DND-41 (cell line): ENCODE data around the gene PAGR1.

ENCODE experiments used
- ATAC-seq: fragments of 200-7000 bp; cut with Tn5 transposase; 3 replicates; pipeline ENCODE4 v1.9.1; 2021; ENCODE audit warnings: low read depth; ENCODE audit not compliant: insufficient read depth
- DNase-seq: peaks from one replicate; pipeline ENCODE4 v3.0.0-alpha.2; 2020
- H2AFZ ChIP-seq: 2 replicates; pipeline ENCODE4 v1.6.0; 2012; ENCODE audit warnings: low read depth, low read length
- H3K27ac ChIP-seq: 2 replicates; pipeline ENCODE4 v1.5.1; 2012; ENCODE audit warnings: low read length, inconsistent platforms
- H3K27me3 ChIP-seq: fragments of 200-600 bp; sonication (generic); 2 replicates; pipeline ENCODE4 v1.6.0; 2012; ENCODE audit warnings: low read length, mild to moderate bottlenecking, inconsistent platforms; ENCODE audit not compliant: insufficient read depth, poor library complexity
- H3K36me3 ChIP-seq: 2 replicates; pipeline ENCODE4 v1.5.1; 2012; ENCODE audit warnings: low read length, inconsistent platforms; ENCODE audit not compliant: insufficient read depth
- H3K4me1 ChIP-seq: 2 replicates; pipeline ENCODE4 v1.5.1; 2012; ENCODE audit warnings: mild to moderate bottlenecking, low read length; ENCODE audit not compliant: insufficient read depth
- H3K4me2 ChIP-seq: 2 replicates; pipeline ENCODE4 v1.6.0; 2012; ENCODE audit warnings: mild to moderate bottlenecking, moderate library complexity, low read length, inconsistent platforms; ENCODE audit not compliant: insufficient read depth
- H3K4me3 ChIP-seq, 2 experiments: fragments of 200-600 bp in 1 of 2; shearing (Covaris generic) in 1 of 2; 2 replicates each; pipeline ENCODE4 v1.5.1; 2012 to 2016; ENCODE audit warnings: inconsistent platforms in 2 of 2, low read length in 2 of 2, mild to moderate bottlenecking in 2 of 2, low read depth in 1 of 2, moderate library complexity in 1 of 2
- H3K79me2 ChIP-seq: 2 replicates; pipeline ENCODE4 v1.6.0; 2012; ENCODE audit warnings: low read length, inconsistent platforms; ENCODE audit not compliant: insufficient read depth
- H3K9ac ChIP-seq: 2 replicates; pipeline ENCODE4 v1.6.0; 2012; ENCODE audit warnings: low read depth, mild to moderate bottlenecking, inconsistent platforms, low read length, moderate library complexity
- H3K9me3 ChIP-seq: 2 replicates; pipeline ENCODE4 v1.5.1; 2012; ENCODE audit warnings: low read length, moderate library complexity, mild to moderate bottlenecking, inconsistent platforms; ENCODE audit not compliant: insufficient read depth, severe bottlenecking
- H4K20me1 ChIP-seq: 2 replicates; pipeline ENCODE4 v1.6.0; 2012; ENCODE audit warnings: low read length; ENCODE audit not compliant: insufficient read depth
- EZH2 ChIP-seq: IDR thresholded peaks from 3 replicates; pipeline ENCODE4 v1.6.1; 2012; ENCODE audit warnings: borderline replicate concordance, low read depth, mild to moderate bottlenecking, moderate library complexity, low read length, inconsistent platforms; ENCODE audit not compliant: severe bottlenecking
- TF ChIP-seq, protein P1 (sequence below): IDR thresholded peaks from 2 replicates; pipeline ENCODE4 v1.5.1; 2012; ENCODE audit warnings: borderline replicate concordance, low read length, moderate library complexity, mild to moderate bottlenecking; ENCODE audit not compliant: poor library complexity, severe bottlenecking; ENCODE audit errors: extremely low read depth

PAGR1 gene

GRCh38 chr16:29811170-29811895 lies 4.6 kb upstream of the PAGR1 start:
- H2AFZ ChIP-seq = no peak overlapping the region
- peak; percentile 74 for DNase-seq
- TF ChIP-seq EZH2 = no peak
- TF ChIP-seq, protein P1, sequence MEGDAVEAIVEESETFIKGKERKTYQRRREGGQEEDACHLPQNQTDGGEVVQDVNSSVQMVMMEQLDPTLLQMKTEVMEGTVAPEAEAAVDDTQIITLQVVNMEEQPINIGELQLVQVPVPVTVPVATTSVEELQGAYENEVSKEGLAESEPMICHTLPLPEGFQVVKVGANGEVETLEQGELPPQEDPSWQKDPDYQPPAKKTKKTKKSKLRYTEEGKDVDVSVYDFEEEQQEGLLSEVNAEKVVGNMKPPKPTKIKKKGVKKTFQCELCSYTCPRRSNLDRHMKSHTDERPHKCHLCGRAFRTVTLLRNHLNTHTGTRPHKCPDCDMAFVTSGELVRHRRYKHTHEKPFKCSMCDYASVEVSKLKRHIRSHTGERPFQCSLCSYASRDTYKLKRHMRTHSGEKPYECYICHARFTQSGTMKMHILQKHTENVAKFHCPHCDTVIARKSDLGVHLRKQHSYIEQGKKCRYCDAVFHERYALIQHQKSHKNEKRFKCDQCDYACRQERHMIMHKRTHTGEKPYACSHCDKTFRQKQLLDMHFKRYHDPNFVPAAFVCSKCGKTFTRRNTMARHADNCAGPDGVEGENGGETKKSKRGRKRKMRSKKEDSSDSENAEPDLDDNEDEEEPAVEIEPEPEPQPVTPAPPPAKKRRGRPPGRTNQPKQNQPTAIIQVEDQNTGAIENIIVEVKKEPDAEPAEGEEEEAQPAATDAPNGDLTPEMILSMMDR = no peak
- peaks cover 40% of the 10 kb centered on the region for H3K36me3 ChIP-seq
- no peaks in the 10 kb centered on the region for H3K27me3 ChIP-seq
- peaks cover 36% of the 10 kb centered on the region for H4K20me1 ChIP-seq
- peak overlapping the region; percentile 96; the same call in 1 of the 2 replicates for H3K4me2 ChIP-seq
- H3K79me2 ChIP-seq = peaks cover 52% of the 10 kb centered on the region
- no peak overlapping the region; a peak in 1 of 4 replicates for H3K4me3 ChIP-seq
- peaks cover 69% of the 10 kb centered on the region for H3K4me1 ChIP-seq
- H3K9me3 ChIP-seq = no peaks in the 10 kb centered on the region
- peak; percentile 24 for ATAC-seq
- H3K9ac ChIP-seq = no peak overlapping the region
- H3K27ac ChIP-seq = peak overlapping the region; percentile 1; the same call in 1 of the 2 replicates

DNA sequence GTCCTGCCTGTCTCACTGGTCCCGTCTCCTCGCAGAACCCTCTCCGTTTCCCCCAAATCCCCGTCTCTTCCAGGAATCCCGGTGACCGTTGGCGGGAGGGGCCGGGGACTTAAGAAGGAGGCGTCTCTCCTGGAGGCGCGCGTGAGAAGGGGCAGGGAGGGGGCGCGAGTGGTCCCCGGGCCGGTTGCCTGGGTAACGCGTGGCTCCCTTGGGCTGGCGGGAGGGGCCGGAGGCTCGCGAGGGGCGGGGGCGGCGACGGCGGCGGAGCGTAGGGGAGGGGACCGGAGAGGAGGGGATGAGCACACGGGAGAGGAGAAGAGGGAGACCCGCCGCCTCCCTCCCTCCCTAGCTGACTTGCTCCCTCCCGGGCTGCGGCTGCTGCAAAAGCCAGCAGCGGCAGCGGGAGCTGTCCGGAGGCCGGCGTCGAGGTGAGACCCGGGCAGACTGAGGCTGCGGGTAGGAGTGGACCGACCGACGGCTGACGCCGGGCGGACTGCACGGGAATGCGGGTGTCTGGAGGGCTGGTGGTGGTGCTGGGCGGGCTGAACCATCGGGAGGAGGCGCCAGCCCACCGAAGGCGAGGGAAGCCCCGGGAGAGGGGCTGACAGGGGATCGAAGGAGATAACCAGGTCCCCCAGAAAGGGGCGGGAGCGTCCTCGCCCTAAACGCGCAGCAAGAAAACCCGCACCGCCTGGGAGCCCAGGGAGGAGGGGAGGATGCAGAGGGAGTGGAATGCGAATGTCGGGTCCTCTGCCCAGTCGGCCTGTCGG lies 3.9 kb upstream of the PAGR1 start, which contains the start of gene PRRT2:
TSS of gene PRRT2 (plus strand) at position 298 of the 770 bp plus-strand sequence. CDS start 862 bp downstream, outside the sequence.
- Histone ChIP-seq H3K4me3 (no peak within 1 kb of the TSS; a peak in 1 of 4 replicates), H3K79me2 (peaks cover 53% of the 10 kb centered on the region), H3K27ac (peak within 1 kb of the TSS; percentile 1; the same call in 1 of the 2 replicates), H4K20me1 (peaks cover 36% of the 10 kb centered on the region), H3K4me1 (peaks cover 73% of the 10 kb centered on the region), H3K9me3 (no peaks in the 10 kb centered on the region), H3K9ac (no peak within 1 kb of the TSS), H3K36me3 (peaks cover 38% of the 10 kb centered on the region), H3K4me2 (peak within 1 kb of the TSS; percentile 96; the same call in 1 of the 2 replicates), H2AFZ (no peak within 1 kb of the TSS), H3K27me3 (no peaks in the 10 kb centered on the region)
- ATAC-seq (no peak), DNase-seq (peak; percentile 69)
- TF ChIP-seq EZH2 = no peak
- TF ChIP-seq, protein P1 = no peak

GRCh38 chr16:29812754-29813643 lies 3.0 kb upstream of the PAGR1 start:
- Histone ChIP-seq H3K9ac (peak overlapping the region; percentile 95; the same call in 1 of the 2 replicates), H3K4me3 (no peak overlapping the region), H3K9me3 (no peaks in the 10 kb centered on the region), H3K4me2 (no peak overlapping the region), H3K79me2 (peaks cover 53% of the 10 kb centered on the region), H3K4me1 (peaks cover 76% of the 10 kb centered on the region), H2AFZ (no peak overlapping the region), H3K27ac (no peak overlapping the region), H3K27me3 (no peaks in the 10 kb centered on the region), H4K20me1 (peaks cover 28% of the 10 kb centered on the region), H3K36me3 (peaks cover 31% of the 10 kb centered on the region)
- TF ChIP-seq, protein P1 = no peak
- TF ChIP-seq EZH2 = no peak
- ATAC-seq = no peak
- no peak for DNase-seq
